Neural cell (in vitro differentiated cells): ENCODE data around the gene TPD52L2. TPM values are rescaled to one million over a fixed set of nuclear protein-coding genes. Genes with fewer than 3 reads are reported as not detected.
A peak's percentile ranks its signal among the peaks of the same experiment; 100 is the strongest.

Experiments
- H2AFZ ChIP-seq: fragments of 200-600, 300-800 bp; sonication (generic), shearing (Covaris generic); 2 replicates; pipeline ENCODE4 v1.6.0; 2014; ENCODE audit warnings: low read depth, mild to moderate bottlenecking, antibody characterized with exemption, low read length, moderate library complexity
- H3F3A ChIP-seq: fragments of 200-600 bp; shearing (Covaris generic); 2 replicates; pipeline ENCODE4 v1.6.1; 2016; ENCODE audit warnings: mild to moderate bottlenecking, moderate library complexity, mixed read lengths, antibody characterized with exemption, low read length; ENCODE audit not compliant: insufficient read depth, poor library complexity, severe bottlenecking
- H3K27ac ChIP-seq: fragments of 200-600, 300-800 bp; sonication (generic), shearing (Covaris generic); 2 replicates; pipeline ENCODE4 v1.5.1; 2014; ENCODE audit warnings: mild to moderate bottlenecking, low read length, moderate library complexity
- H3K27me3 ChIP-seq: fragments of 300-800, 200-600 bp; sonication (generic), shearing (Covaris generic); 2 replicates; pipeline ENCODE4 v1.6.0; 2014; ENCODE audit warnings: mild to moderate bottlenecking, low read depth, low read length, moderate library complexity; ENCODE audit not compliant: insufficient read depth
- H3K36me3 ChIP-seq: fragments of 300-800, 200-600 bp; sonication (generic), shearing (Covaris generic); 2 replicates; pipeline ENCODE4 v1.5.1; 2014; ENCODE audit warnings: mild to moderate bottlenecking, antibody characterized with exemption, low read length, moderate library complexity; ENCODE audit not compliant: insufficient read depth
- H3K4me2 ChIP-seq: fragments of 300-800, 200-600 bp; sonication (generic), shearing (Covaris generic); 2 replicates; pipeline ENCODE4 v1.6.0; 2014; ENCODE audit warnings: mild to moderate bottlenecking, low read length
- H3K4me3 ChIP-seq: fragments of 300-800, 200-600 bp; sonication (generic), shearing (Covaris generic); 2 replicates; pipeline ENCODE4 v1.5.1; 2014; ENCODE audit warnings: mild to moderate bottlenecking, low read length, moderate library complexity
- H3K79me2 ChIP-seq: fragments of 200-600 bp; shearing (Covaris generic); replicated peaks from 2 replicates; pipeline ENCODE4 v1.6.0; 2014; ENCODE audit warnings: mild to moderate bottlenecking, low read length, moderate library complexity; ENCODE audit not compliant: insufficient read depth
- H3K9ac ChIP-seq: fragments of 300-800, 200-600 bp; sonication (generic), shearing (Covaris generic); 2 replicates; pipeline ENCODE4 v1.6.1; 2016; ENCODE audit warnings: mild to moderate bottlenecking, low read length, mixed read lengths
- H3K9me2 ChIP-seq: fragments of 200-600 bp; shearing (Covaris generic); 2 replicates; pipeline ENCODE4 v1.6.1; 2016; ENCODE audit warnings: mild to moderate bottlenecking, low read length, mixed read lengths; ENCODE audit not compliant: insufficient read depth
- H3K9me3 ChIP-seq: fragments of 200-600, 300-800 bp; sonication (generic), shearing (Covaris generic); 2 replicates; pipeline ENCODE4 v1.6.1; 2016; ENCODE audit warnings: mild to moderate bottlenecking, mixed run types, low read length, moderate library complexity, mixed read lengths
- H4K20me1 ChIP-seq: fragments of 200-600 bp; shearing (Covaris generic); 2 replicates; pipeline ENCODE4 v1.6.1; 2016; ENCODE audit warnings: mild to moderate bottlenecking, mixed run types; ENCODE audit not compliant: insufficient read depth
- CTCF ChIP-seq: fragments of 450-650 bp; IDR thresholded peaks from 2 replicates; pipeline ENCODE4 v1.5.1; 2014; ENCODE audit warnings: antibody characterized with exemption, mild to moderate bottlenecking, moderate library complexity; ENCODE audit not compliant: poor library complexity, severe bottlenecking
- EP300 ChIP-seq: fragments of 450-650 bp; conservative IDR thresholded peaks from 2 replicates; pipeline ENCODE4 v1.6.1; 2014; ENCODE audit warnings: antibody characterized with exemption, mild to moderate bottlenecking, moderate library complexity; ENCODE audit not compliant: poor library complexity, severe bottlenecking
- EZH2 ChIP-seq: fragments of 200-600, 300-800 bp; shearing (Covaris generic), sonication (generic); IDR thresholded peaks from 2 replicates; pipeline ENCODE4 v1.6.1; 2014; ENCODE audit warnings: antibody characterized with exemption, low read length, borderline replicate concordance, mild to moderate bottlenecking; ENCODE audit not compliant: insufficient read depth, poor library complexity, severe bottlenecking
- MXI1 ChIP-seq: fragments of 450-650 bp; conservative IDR thresholded peaks from 2 replicates; pipeline ENCODE4 v1.6.1; 2014; ENCODE audit warnings: antibody characterized with exemption, mild to moderate bottlenecking; ENCODE audit not compliant: poor library complexity, severe bottlenecking
- POLR2AphosphoS5 ChIP-seq: IDR thresholded peaks from 2 replicates; pipeline ENCODE4 v1.6.1; 2012
- RAD21 ChIP-seq: fragments of 450-650 bp; conservative IDR thresholded peaks from 2 replicates; pipeline ENCODE4 v1.6.1; 2014; ENCODE audit warnings: antibody characterized with exemption, mild to moderate bottlenecking, moderate library complexity
- REST ChIP-seq: IDR thresholded peaks from 2 replicates; pipeline ENCODE4 v1.6.1; 2012; ENCODE audit warnings: borderline replicate concordance
- SMC3 ChIP-seq: fragments of 450-650 bp; conservative IDR thresholded peaks from 2 replicates; pipeline ENCODE4 v1.6.1; 2014; ENCODE audit warnings: antibody characterized with exemption, mild to moderate bottlenecking, moderate library complexity; ENCODE audit not compliant: poor library complexity
- TAF1 ChIP-seq: IDR thresholded peaks from 2 replicates; pipeline ENCODE4 v1.6.1; 2012; ENCODE audit warnings: low read depth
- polyA plus RNA-seq: library from polyadenylated mRNA; depleted of rRNA; stranded (reverse); fragments of >200 nt; gene quantifications from 2 replicates; pipeline ENCODE4 v1.2.3, GENCODE V29; 2014

Gene TPD52L2
- polyA plus RNA-seq, 1 donor from 2014 or later, result 142 TPM

GRCh38 chr20:63834491-63834880 lies 30.6 kb upstream of the TPD52L2 start:
- Histone ChIP-seq H3K4me3 (no peak overlapping the region), H3K27me3 (peaks cover 12% of the 10 kb centered on the region), H3F3A (peaks cover 5% of the 10 kb centered on the region), H4K20me1 (no peaks in the 10 kb centered on the region), H3K9me2 (no peaks in the 10 kb centered on the region), H3K4me2 (no peak overlapping the region), H3K27ac (no peak overlapping the region), H3K79me2 (peaks cover 6% of the 10 kb centered on the region), H3K9ac (peak overlapping the region; percentile 24), H2AFZ (no peak overlapping the region), H3K9me3 (no peaks in the 10 kb centered on the region), H3K36me3 (no peaks in the 10 kb centered on the region)
- TF ChIP-seq EP300, result no peak
- TF ChIP-seq EZH2, result no peak
- TF ChIP-seq SMC3, result no peak
- TF ChIP-seq POLR2AphosphoS5, result no peak
- no peak for TF ChIP-seq REST
- TF ChIP-seq RAD21, result no peak
- no peak for TF ChIP-seq CTCF
- no peak for TF ChIP-seq MXI1
- TF ChIP-seq TAF1, result no peak

GRCh38 chr20:63835021-63835858 lies 29.8 kb upstream of the TPD52L2 start:
- no peak for TF ChIP-seq TAF1
- TF ChIP-seq EP300, result no peak
- no peak for TF ChIP-seq REST
- TF ChIP-seq MXI1, result no peak
- TF ChIP-seq EZH2, result no peak
- TF ChIP-seq CTCF, result no peak
- TF ChIP-seq SMC3, result no peak
- TF ChIP-seq POLR2AphosphoS5, result no peak
- TF ChIP-seq RAD21, result no peak
- no peak overlapping the region for H2AFZ ChIP-seq
- no peaks in the 10 kb centered on the region for H4K20me1 ChIP-seq
- H3K79me2 ChIP-seq, result no peaks in the 10 kb centered on the region
- no peak overlapping the region for H3K4me3 ChIP-seq
- H3K27me3 ChIP-seq, result peaks cover 12% of the 10 kb centered on the region
- no peak overlapping the region for H3K9ac ChIP-seq
- no peaks in the 10 kb centered on the region for H3F3A ChIP-seq
- H3K9me2 ChIP-seq, result no peaks in the 10 kb centered on the region
- H3K36me3 ChIP-seq, result no peaks in the 10 kb centered on the region
- H3K9me3 ChIP-seq, result no peaks in the 10 kb centered on the region
- no peak overlapping the region for H3K27ac ChIP-seq
- H3K4me2 ChIP-seq, result no peak overlapping the region
